K562 (cell line): ENCODE data around the gene SYNE1. TPM values are rescaled to one million over a fixed set of nuclear protein-coding genes. Genes with fewer than 3 reads are reported as not detected.

Experiments used
- ATAC-seq: fragments of 200-7000 bp; cut with Tn5 transposase; 3 replicates; pipeline ENCODE4 v1.9.1; 2020; ENCODE audit warnings: moderate library complexity
- BruUV-seq: library from RNA; stranded (reverse); fragments of 400-500 nt; replicated peaks from 2 replicates; lab custom pipeline; 2021; lab: Mats Ljungman, UMichigan
- CTCF ChIA-PET: fragments of 300-600 bp; formaldehyde crosslinking; extraction: SDS; loops from one replicate; lab custom pipeline; 2021; ENCODE audit warnings: low intra/inter-chr PET ratio; lab: Yijun Ruan, JAX
- POLR2A ChIA-PET: fragments of 300-600, 350-650 bp; sonication (Branson Sonifier 250); formaldehyde crosslinking; extraction: SDS; loops from one replicate; lab custom pipeline; 2021; ENCODE audit warnings: antibody characterized with exemption, inconsistent platforms; lab: Yijun Ruan, JAX
- DNase-seq, 4 experiments: peaks; one replicate each; pipeline versions ENCODE4 v3.0.0 to v3.0.0-alpha.2; 2011 to 2018; ENCODE audit warnings: low spot score in 3 of 4, mixed read lengths in 3 of 4; ENCODE audit errors: extremely low read depth in 1 of 4
- FAIRE-seq: peaks from 2 replicates; lab custom pipeline; 2011; peaks lifted over from hg19 to GRCh38; lab: Jason Lieb, UNC
- H2AFZ ChIP-seq: 2 replicates; pipeline ENCODE4 v1.6.0; 2011; ENCODE audit warnings: low read depth, low read length, control low read depth, inconsistent platforms
- H3K27ac ChIP-seq: fragments of 200-600 bp; 3 replicates; pipeline ENCODE4 v1.8.0; 2011; ENCODE audit warnings: low read depth, mild to moderate bottlenecking, control low read depth, inconsistent platforms, low read length, moderate library complexity, mixed read lengths; ENCODE audit errors: extremely low read depth
- H3K27me3 ChIP-seq, 2 experiments: fragments of 300-600 bp in 1 of 2; 2 replicates in 1 of 2; 3 replicates in 1 of 2; pipeline versions ENCODE4 v1.6.0 to v1.8.0; 2011; ENCODE audit warnings: inconsistent platforms in 2 of 2, low read length in 2 of 2, mild to moderate bottlenecking in 1 of 2, mixed read lengths in 1 of 2, moderate library complexity in 1 of 2; ENCODE audit not compliant: control insufficient read depth in 2 of 2, insufficient read depth in 2 of 2
- H3K36me3 ChIP-seq: fragments of 300-600 bp; 3 replicates; pipeline ENCODE4 v1.8.0; 2011; ENCODE audit warnings: mild to moderate bottlenecking, low read length, inconsistent platforms; ENCODE audit not compliant: control insufficient read depth, insufficient read depth
- H3K4me1 ChIP-seq, 2 experiments: fragments of 200-600 bp in 1 of 2; replicated peaks in 1 of 2; 2 replicates in 1 of 2; 3 replicates in 1 of 2; pipeline versions ENCODE4 v1.5.1 to v1.8.0; 2011; ENCODE audit warnings: inconsistent platforms in 2 of 2, low read length in 2 of 2, mild to moderate bottlenecking in 1 of 2, mixed read lengths in 1 of 2, moderate library complexity in 1 of 2; ENCODE audit not compliant: control insufficient read depth in 2 of 2, insufficient read depth in 2 of 2
- H3K4me2 ChIP-seq: 2 replicates; pipeline ENCODE4 v1.6.1; 2011; ENCODE audit warnings: low read length, control low read depth, inconsistent platforms, mixed read lengths; ENCODE audit not compliant: insufficient read depth
- H3K4me3 ChIP-seq: fragments of 200-600 bp; sonication (generic), shearing (Covaris generic); 2 replicates; pipeline ENCODE4 v1.5.1; 2016; ENCODE audit warnings: control low read depth, inconsistent platforms
- H3K79me2 ChIP-seq: fragments of 200-600 bp; 3 replicates; pipeline ENCODE4 v1.8.0; 2011; ENCODE audit warnings: low read length, inconsistent platforms; ENCODE audit not compliant: control insufficient read depth, insufficient read depth
- H3K9ac ChIP-seq, 2 experiments: 2 replicates each; pipeline versions ENCODE4 v1.6.0 to v1.6.1; 2011; ENCODE audit warnings: low read depth in 2 of 2, low read length in 2 of 2, control low read depth in 1 of 2, inconsistent platforms in 1 of 2, mild to moderate bottlenecking in 1 of 2, mixed read lengths in 1 of 2; ENCODE audit not compliant: insufficient read depth in 1 of 2
- H3K9me1 ChIP-seq: one replicate; pipeline ENCODE4 v1.6.0; 2011; ENCODE audit warnings: inconsistent platforms, mild to moderate bottlenecking, low read length, moderate library complexity; ENCODE audit not compliant: control insufficient read depth, insufficient read depth
- H3K9me3 ChIP-seq: replicated peaks from 2 replicates; pipeline ENCODE4 v1.5.1; 2011; ENCODE audit warnings: low read depth, low read length, inconsistent platforms; ENCODE audit not compliant: control insufficient read depth, insufficient read depth
- H4K20me1 ChIP-seq: replicated peaks from 2 replicates; pipeline ENCODE4 v1.6.1; 2011; ENCODE audit warnings: low read length, inconsistent platforms, mixed read lengths; ENCODE audit not compliant: control insufficient read depth, insufficient read depth
- EWSR1 ChIP-seq: fragments of 450-650 bp; IDR thresholded peaks from 2 replicates; pipeline ENCODE4 v1.6.1; 2018; ENCODE audit warnings: borderline replicate concordance, mild to moderate bottlenecking, low read depth, moderate library complexity; ENCODE audit not compliant: partially characterized antibody
- FOXA1 ChIP-seq: fragments of 450-650 bp; IDR thresholded peaks from 2 replicates; pipeline ENCODE4 v1.6.1; 2016; ENCODE audit warnings: mild to moderate bottlenecking, borderline replicate concordance
- FOXK2 ChIP-seq, 2 experiments: fragments of 450-650 bp; IDR thresholded peaks in 1 of 2; conservative IDR thresholded peaks in 1 of 2; 2 replicates each; pipeline ENCODE4 v1.6.1; 2016; ENCODE audit warnings: low read depth in 2 of 2, mild to moderate bottlenecking in 1 of 2
- PTBP1 ChIP-seq: fragments of 200-400 bp; formaldehyde crosslinking; IDR thresholded peaks from 2 replicates; pipeline ENCODE4 v1.6.1; 2017; ENCODE audit warnings: low read depth, low read length
- RBM15 ChIP-seq: fragments of 200-400 bp; formaldehyde crosslinking; IDR thresholded peaks from 2 replicates; pipeline ENCODE4 v1.6.1; 2018; ENCODE audit warnings: mild to moderate bottlenecking, low read length, moderate library complexity; ENCODE audit not compliant: insufficient read depth
- RBM25 ChIP-seq: fragments of 200-400 bp; formaldehyde crosslinking; IDR thresholded peaks from 2 replicates; pipeline ENCODE4 v1.6.1; 2018; ENCODE audit warnings: low read length, low read depth, moderate library complexity; ENCODE audit not compliant: severe bottlenecking
- SMARCB1 ChIP-seq: IDR thresholded peaks from 2 replicates; pipeline ENCODE4 v1.6.1; 2011; ENCODE audit warnings: improper control_type of control experiment, low read depth; ENCODE audit not compliant: insufficient read length
- SRSF1 ChIP-seq: fragments of 200-400 bp; formaldehyde crosslinking; IDR thresholded peaks from 2 replicates; pipeline ENCODE4 v1.6.1; 2017; ENCODE audit warnings: mild to moderate bottlenecking, low read depth, low read length, moderate library complexity
- TCFL5 ChIP-seq: fragments of 250-450 bp; sonication (Bioruptor Pico); conservative IDR thresholded peaks from 2 replicates; pipeline ENCODE4 v1.6.1; 2021; ENCODE audit warnings: mild to moderate bottlenecking, moderate library complexity, matching md5 sums
- TFAM ChIP-seq: fragments of 250-450 bp; sonication (Bioruptor Pico); conservative IDR thresholded peaks from 2 replicates; pipeline ENCODE4 v1.5.0; 2021; ENCODE audit warnings: mild to moderate bottlenecking, moderate library complexity
- ZEB2 ChIP-seq: fragments of 450-650 bp; IDR thresholded peaks from 2 replicates; pipeline ENCODE4 v1.6.1; 2016
- ZNF197 ChIP-seq: fragments of 200-800 bp; sonication (Bioruptor generic); IDR thresholded peaks from 2 replicates; pipeline ENCODE4 v1.6.1; 2016; ENCODE audit warnings: low read depth, missing genetic modification characterization, missing compliant biosample characterization
- WGBS: fragments of 100-300 bp; shearing (Covaris generic); methylation state at CpG from one replicate; pipeline ENCODE4 v1.1.6; 2016; ENCODE audit warnings: low coverage, mixed read lengths; ENCODE audit not compliant: insufficient coverage; ENCODE audit errors: missing lambda C conversion rate; 5-methylcytosine and 5-hydroxymethylcytosine counted together
- in situ Hi-C: fragments of 300-500 bp; cut with MboI; formaldehyde crosslinking; loops from 4 replicates; pipeline ENCODE4 v1.15.0; 2018; ENCODE audit warnings: inconsistent platforms, mixed read lengths
- intact Hi-C: fragments of 100-400 bp; cut with micrococcal nuclease; formaldehyde crosslinking; loops from 2 replicates; pipeline ENCODE4 v1.14.2; 2022
- polyA plus RNA-seq, 8 experiments: library from polyadenylated mRNA; depleted of rRNA in 4 of 8; stranded (reverse) in 5 of 8; unstranded in 3 of 8; fragments of >200 nt; fragmentation: Nextera tagmentation in 2 of 8; fragmentation: Illumina TruSeq in 1 of 8; extraction: Ambion mirVana in 2 of 8; extraction: Trizol in 1 of 8; gene quantifications; 2 replicates each; pipeline versions ENCODE4 v1.2.1 to v1.2.3, GENCODE V29; 2011 to 2014; ENCODE audit warnings: inconsistent platforms in 1 of 8, missing spikeins in 1 of 8
- total RNA-seq, 7 experiments: library from RNA; depleted of rRNA in 6 of 7; stranded (reverse); fragments of >200 nt in 6 of 7; fragmentation: Illumina TruSeq in 2 of 7; extraction: Trizol in 2 of 7; gene quantifications; 2 replicates each; pipeline versions ENCODE4 v1.2.1 to v1.2.3, GENCODE V29; 2011 to 2021; ENCODE audit warnings: low replicate concordance in 1 of 7
- TF ChIP-seq, protein P1 (sequence below): fragments of 250-450 bp; sonication (Bioruptor Pico); IDR thresholded peaks from 2 replicates; pipeline ENCODE4 v1.4.0; 2020; ENCODE audit warnings: mild to moderate bottlenecking, moderate library complexity

Gene SYNE1
- total and polyA plus RNA-seq, 9 of the 15 experiments (the other 6 are each of a cell fraction or from before 2014, with no cell fraction given) = under 0.01 to 0.42 (median 0.08) TPM; not detected in 1

DNA sequence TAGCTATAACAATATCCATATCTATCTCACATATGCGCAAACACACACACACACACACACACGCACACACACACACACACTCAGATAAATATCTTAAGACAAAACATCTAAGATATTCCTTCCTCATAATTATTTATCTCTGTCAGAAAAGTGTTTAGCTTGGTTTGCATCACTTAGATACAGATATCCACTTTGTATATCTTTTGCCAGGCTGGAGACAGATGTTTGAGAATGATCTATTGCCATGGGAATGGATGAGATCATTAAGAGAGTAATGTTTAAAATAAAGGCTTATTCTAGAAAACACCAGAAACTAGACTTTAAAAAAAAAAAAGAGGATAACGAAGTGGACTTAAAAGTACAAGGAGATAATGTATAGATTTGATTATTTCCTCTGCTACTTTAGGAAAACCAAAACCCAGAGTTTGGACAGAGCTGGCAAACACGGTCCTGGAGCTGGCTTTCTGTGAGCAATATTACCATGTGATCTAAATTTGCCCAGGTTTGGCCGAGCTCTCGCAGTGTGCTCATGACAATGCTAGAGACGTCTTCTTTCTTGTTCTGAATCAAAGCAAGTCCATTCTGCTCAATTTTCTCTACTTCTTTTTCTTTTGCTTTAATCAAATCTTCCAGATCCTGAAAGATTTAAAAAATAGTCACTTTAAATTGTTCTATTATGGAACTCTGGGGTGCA, 411.8 kb downstream of the SYNE1 start:
- TF ChIP-seq RBM25 (peak; percentile 3), EWSR1 (no peak)
- no TSS peak for BruUV-seq
- 0% methylated on average over 7 of the region's 7 CpGs for WGBS

DNA sequence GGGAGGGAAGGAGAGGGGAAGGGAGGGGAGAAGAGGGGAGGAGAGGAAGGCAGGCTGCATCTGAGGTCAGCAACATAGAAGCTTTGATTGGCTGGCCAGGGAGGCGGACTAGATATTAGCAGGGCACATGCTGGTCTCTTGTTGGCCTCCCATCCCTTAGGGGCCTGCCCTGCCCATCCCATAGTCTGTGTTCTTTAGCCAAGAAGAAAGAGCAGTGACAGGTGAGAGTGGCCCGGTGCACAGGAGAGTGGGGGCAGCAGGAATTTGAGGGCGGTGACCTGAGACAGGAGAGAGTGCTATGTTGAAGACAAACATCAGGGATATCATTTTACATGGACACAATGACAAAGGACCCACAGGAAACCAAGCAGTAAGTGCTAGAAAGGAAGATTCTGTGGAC, 413.5 kb downstream of the SYNE1 start:
- H3K27ac ChIP-seq = no peak overlapping the region
- H3K4me2 ChIP-seq = no peak overlapping the region
- CTCF ChIA-PET = no interaction called here
- H3K4me1 ChIP-seq = no peaks in the 10 kb centered on the region
- H3K9ac ChIP-seq = no peak overlapping the region
- H3K4me3 ChIP-seq = no peak overlapping the region
- ATAC-seq (no peak), DNase-seq (no peak), FAIRE-seq (no peak)
- no peaks in the 10 kb centered on the region for H3K27me3 ChIP-seq
- H3K9me3 ChIP-seq = no peaks in the 10 kb centered on the region
- BruUV-seq = no TSS peak
- no peaks in the 10 kb centered on the region for H4K20me1 ChIP-seq
- intact Hi-C loops (no loop called here), in situ Hi-C loops (no loop called here)
- H3K9me1 ChIP-seq = no peaks in the 10 kb centered on the region
- POLR2A ChIA-PET = no interaction called here
- no peak overlapping the region for H2AFZ ChIP-seq
- 0% methylated on average over 3 of the region's 3 CpGs for WGBS
- H3K79me2 ChIP-seq = no peaks in the 10 kb centered on the region
- H3K36me3 ChIP-seq = no peaks in the 10 kb centered on the region
- TF ChIP-seq FOXK2 (conservative IDR thresholded peaks at IDR 0.05 in 1 of 2, IDR thresholded peaks at IDR 0.05 in 1 of 2; ENCODE audit: low read depth in 2 of 2) (no peak), PTBP1 (no peak), ZEB2 (no peak), TFAM (CRISPR knock-in tag) (no peak), FOXA1 (no peak), SRSF1 (no peak), ZNF197 (CRISPR knock-in tag) (no peak), RBM15 (no peak), TCFL5 (CRISPR knock-in tag) (no peak), SMARCB1 (no peak)
- TF ChIP-seq, protein P1, sequence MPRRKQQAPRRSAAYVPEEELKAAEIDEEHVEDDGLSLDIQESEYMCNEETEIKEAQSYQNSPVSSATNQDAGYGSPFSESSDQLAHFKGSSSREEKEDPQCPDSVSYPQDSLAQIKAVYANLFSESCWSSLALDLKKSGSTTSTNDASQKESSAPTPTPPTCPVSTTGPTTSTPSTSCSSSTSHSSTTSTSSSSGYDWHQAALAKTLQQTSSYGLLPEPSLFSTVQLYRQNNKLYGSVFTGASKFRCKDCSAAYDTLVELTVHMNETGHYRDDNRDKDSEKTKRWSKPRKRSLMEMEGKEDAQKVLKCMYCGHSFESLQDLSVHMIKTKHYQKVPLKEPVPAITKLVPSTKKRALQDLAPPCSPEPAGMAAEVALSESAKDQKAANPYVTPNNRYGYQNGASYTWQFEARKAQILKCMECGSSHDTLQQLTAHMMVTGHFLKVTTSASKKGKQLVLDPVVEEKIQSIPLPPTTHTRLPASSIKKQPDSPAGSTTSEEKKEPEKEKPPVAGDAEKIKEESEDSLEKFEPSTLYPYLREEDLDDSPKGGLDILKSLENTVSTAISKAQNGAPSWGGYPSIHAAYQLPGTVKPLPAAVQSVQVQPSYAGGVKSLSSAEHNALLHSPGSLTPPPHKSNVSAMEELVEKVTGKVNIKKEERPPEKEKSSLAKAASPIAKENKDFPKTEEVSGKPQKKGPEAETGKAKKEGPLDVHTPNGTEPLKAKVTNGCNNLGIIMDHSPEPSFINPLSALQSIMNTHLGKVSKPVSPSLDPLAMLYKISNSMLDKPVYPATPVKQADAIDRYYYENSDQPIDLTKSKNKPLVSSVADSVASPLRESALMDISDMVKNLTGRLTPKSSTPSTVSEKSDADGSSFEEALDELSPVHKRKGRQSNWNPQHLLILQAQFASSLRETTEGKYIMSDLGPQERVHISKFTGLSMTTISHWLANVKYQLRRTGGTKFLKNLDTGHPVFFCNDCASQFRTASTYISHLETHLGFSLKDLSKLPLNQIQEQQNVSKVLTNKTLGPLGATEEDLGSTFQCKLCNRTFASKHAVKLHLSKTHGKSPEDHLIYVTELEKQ (CRISPR knock-in tag) = no peak

More for the DNA sequence above, 411.8 kb downstream of the SYNE1 start:
- intact Hi-C loops (no loop called here), in situ Hi-C loops (no loop called here)
- ChIA-PET POLR2A (interaction anchor here (0.5 kb wide), 2 partner anchors 90 to 844 kb away, joined by 3 read pairs; no protein-coding TSS in a partner anchor), CTCF (no interaction called here)
- no peak overlapping the region for H3K4me3 ChIP-seq
- no peaks in the 10 kb centered on the region for H4K20me1 ChIP-seq
- no peak overlapping the region for H3K27ac ChIP-seq
- H2AFZ ChIP-seq = no peak overlapping the region
- no peak overlapping the region for H3K9ac ChIP-seq
- no peaks in the 10 kb centered on the region for H3K9me1 ChIP-seq
- FAIRE-seq (no peak), DNase-seq (no peak), ATAC-seq (no peak)
- no peak overlapping the region for H3K4me2 ChIP-seq
- H3K4me1 ChIP-seq = no peaks in the 10 kb centered on the region
- H3K79me2 ChIP-seq = no peaks in the 10 kb centered on the region
- no peaks in the 10 kb centered on the region for H3K36me3 ChIP-seq
- H3K9me3 ChIP-seq = no peaks in the 10 kb centered on the region
- H3K27me3 ChIP-seq = no peaks in the 10 kb centered on the region
